ENCODE measurements around the gene LEFTY1. TPM values are rescaled to one million over a fixed set of nuclear protein-coding genes. Genes with fewer than 3 reads are reported as not detected.

The LEFTY1 gene
- total and polyA plus RNA-seq, 9 of the 15 experiments (the other 6 are each of a cell fraction or from before 2014, with no cell fraction given) = 0.07 to 0.24 (median 0.17) TPM; not detected in 5

- FAIRE-seq = no peak
- POLR2A ChIA-PET = no interaction called here
Observed at GRCh38 chr1:225892307-225892706, 3.4 kb upstream of the LEFTY1 start.

DNA sequence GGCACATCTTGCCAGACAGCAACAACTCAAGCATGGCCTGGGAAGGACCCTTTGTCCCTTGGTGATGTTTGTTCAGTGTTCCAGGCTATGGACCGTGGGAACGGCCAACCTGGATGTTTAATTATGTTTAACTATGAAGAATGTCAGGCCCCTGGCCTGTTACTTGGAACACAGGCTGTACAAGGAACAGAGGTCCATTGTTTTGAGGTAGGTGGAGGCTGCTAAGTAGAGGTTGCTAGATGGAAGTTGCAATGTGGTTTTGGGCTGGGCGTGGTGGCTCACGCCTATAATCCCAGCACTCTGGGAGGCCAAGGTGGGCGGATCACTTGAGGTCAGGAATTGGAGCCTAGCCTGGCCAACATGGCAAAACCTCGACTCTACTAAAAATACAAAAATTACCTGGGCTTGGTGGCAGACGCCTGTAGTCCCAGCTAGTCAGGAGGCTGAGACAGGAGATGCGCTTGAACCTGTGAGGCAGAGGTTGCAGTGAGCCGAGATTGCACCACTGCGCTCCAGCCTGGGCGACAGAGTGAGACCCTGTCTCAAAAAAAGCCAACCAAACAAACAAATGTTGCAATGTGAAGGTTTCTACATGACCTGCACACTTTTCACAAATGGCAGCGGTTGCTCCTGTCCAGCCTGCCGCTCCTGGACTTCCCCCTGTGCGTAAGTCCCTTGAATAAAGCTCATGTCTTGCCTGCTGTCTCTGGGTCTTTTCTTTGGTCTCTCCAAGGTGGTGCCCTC lies 2.5 kb upstream of the LEFTY1 start:
- Histone ChIP-seq H3K36me3 (ENCODE audit: control insufficient read depth, insufficient read depth, low read length) (no peaks in the 10 kb centered on the region), H2AFZ (ENCODE audit: low read depth, low read length) (peak overlapping the region; percentile 35; the same call in 1 of the 2 replicates), H3K27ac (ENCODE audit: extremely low read depth, low read depth, low read length) (no peak overlapping the region), H3K9ac (ENCODE audit: insufficient read depth in 1 of 2, low read depth in 2 of 2, low read length in 2 of 2) (peak overlapping the region in 1 of 2 experiments; percentile 0; a peak in 1 of 4 replicates), H3K27me3 (ENCODE audit: control insufficient read depth in 2 of 2, insufficient read depth in 2 of 2, low read length in 2 of 2) (no peaks in the 10 kb centered on the region), H3K79me2 (ENCODE audit: control insufficient read depth, insufficient read depth, low read length) (no peaks in the 10 kb centered on the region), H3K9me1 (ENCODE audit: control insufficient read depth, insufficient read depth, low read length) (peaks cover 3% of the 10 kb centered on the region), H3K4me1 (replicated peaks in 1 of 2; ENCODE audit: control insufficient read depth in 2 of 2, insufficient read depth in 2 of 2, low read length in 2 of 2) (peaks cover 0 to 27% of the 10 kb centered on the region in 2 experiments; a peak in 3 of 5 replicates), H3K9me3 (replicated peaks; ENCODE audit: control insufficient read depth, insufficient read depth, low read depth, low read length) (no peaks in the 10 kb centered on the region), H4K20me1 (replicated peaks; ENCODE audit: control insufficient read depth, insufficient read depth, low read length) (no peaks in the 10 kb centered on the region), H3K4me3 (no peak overlapping the region), H3K4me2 (ENCODE audit: insufficient read depth, low read length) (no peak overlapping the region)
- DNase-seq (ENCODE audit: extremely low read depth in 1 of 4, low spot score in 3 of 4) (peak in 1 of 4 experiments; percentile 13), FAIRE-seq (no peak), ATAC-seq (peak; percentile 19; the same call in 2 of the 3 replicates)
- 71% methylated on average over 14 of the region's 14 CpGs for WGBS (ENCODE audit: insufficient coverage, low coverage, missing lambda C conversion rate)
- BruUV-seq (replicated peaks) = no TSS peak
- POLR2A ChIA-PET = no interaction called here
- TF ChIP-seq, protein P1, sequence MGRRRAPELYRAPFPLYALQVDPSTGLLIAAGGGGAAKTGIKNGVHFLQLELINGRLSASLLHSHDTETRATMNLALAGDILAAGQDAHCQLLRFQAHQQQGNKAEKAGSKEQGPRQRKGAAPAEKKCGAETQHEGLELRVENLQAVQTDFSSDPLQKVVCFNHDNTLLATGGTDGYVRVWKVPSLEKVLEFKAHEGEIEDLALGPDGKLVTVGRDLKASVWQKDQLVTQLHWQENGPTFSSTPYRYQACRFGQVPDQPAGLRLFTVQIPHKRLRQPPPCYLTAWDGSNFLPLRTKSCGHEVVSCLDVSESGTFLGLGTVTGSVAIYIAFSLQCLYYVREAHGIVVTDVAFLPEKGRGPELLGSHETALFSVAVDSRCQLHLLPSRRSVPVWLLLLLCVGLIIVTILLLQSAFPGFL (CRISPR knock-in tag; IDR thresholded peaks at IDR 0.05) = 0 out of 2 replicates have a peak, but pooled peaks have one; percentile 35
- TF ChIP-seq TFAP4 (CRISPR knock-in tag; IDR thresholded peaks at IDR 0.05; ENCODE audit: borderline replicate concordance) = 0 out of 2 replicates have a peak, but pooled peaks have one; percentile 21
- no peak for TF ChIP-seq RFX1 (IDR thresholded peaks at IDR 0.05)
- intact Hi-C loops (cut with micrococcal nuclease) (no loop called here), in situ Hi-C loops (cut with MboI) (no loop called here)
- CTCF ChIA-PET (ENCODE audit: low intra/inter-chr PET ratio) = no interaction called here

More at GRCh38 chr1:225892307-225892706, 3.4 kb upstream of the LEFTY1 start:
- H3K27ac ChIP-seq (ENCODE audit: extremely low read depth, low read depth, low read length) = no peak overlapping the region
- H3K4me1 ChIP-seq (replicated peaks in 1 of 2; ENCODE audit: control insufficient read depth in 2 of 2, insufficient read depth in 2 of 2, low read length in 2 of 2) = peaks cover 6 to 24% of the 10 kb centered on the region in 2 experiments
- ATAC-seq (no peak), DNase-seq (ENCODE audit: extremely low read depth in 1 of 4, low spot score in 3 of 4) (no peak)
- H4K20me1 ChIP-seq (replicated peaks; ENCODE audit: control insufficient read depth, insufficient read depth, low read length) = no peaks in the 10 kb centered on the region
- intact Hi-C loops (cut with micrococcal nuclease) = no loop called here
- CTCF ChIA-PET (ENCODE audit: low intra/inter-chr PET ratio) = no interaction called here
- H2AFZ ChIP-seq (ENCODE audit: low read depth, low read length) = no peak overlapping the region
- H3K79me2 ChIP-seq (ENCODE audit: control insufficient read depth, insufficient read depth, low read length) = no peaks in the 10 kb centered on the region
- H3K4me3 ChIP-seq = no peak overlapping the region
- no peak overlapping the region for H3K9ac ChIP-seq (ENCODE audit: insufficient read depth in 1 of 2, low read depth in 2 of 2, low read length in 2 of 2)
- no peak overlapping the region for H3K4me2 ChIP-seq (ENCODE audit: insufficient read depth, low read length)
- H3K9me3 ChIP-seq (replicated peaks; ENCODE audit: control insufficient read depth, insufficient read depth, low read depth, low read length) = no peaks in the 10 kb centered on the region
- no peaks in the 10 kb centered on the region for H3K36me3 ChIP-seq (ENCODE audit: control insufficient read depth, insufficient read depth, low read length)
- WGBS (ENCODE audit: insufficient coverage, low coverage, missing lambda C conversion rate) = 65% methylated on average over 6 of the region's 6 CpGs
- H3K9me1 ChIP-seq (ENCODE audit: control insufficient read depth, insufficient read depth, low read length) = peaks cover 3% of the 10 kb centered on the region
- no peaks in the 10 kb centered on the region for H3K27me3 ChIP-seq (ENCODE audit: control insufficient read depth in 2 of 2, insufficient read depth in 2 of 2, low read length in 2 of 2)
- TF ChIP-seq KLF16 (IDR thresholded peaks at IDR 0.05) (no peak), ZNF121 (CRISPR knock-in tag; conservative IDR thresholded peaks at IDR 0.05) (peak; percentile 81)
- in situ Hi-C loops (cut with MboI) = no loop called here
- no TSS peak for BruUV-seq (replicated peaks)

All from K562 (cell line).